HG03097 (cell line): ENCODE measurements around the gene DEPDC4.
"Not testable (repeated sequence)": the region's sequence is repeated elsewhere in the genome, so short reads cannot be mapped to it uniquely, and the experiment has no call there.

Source experiments
- ATAC-seq: cut with Tn5 transposase; IDR thresholded peaks from one replicate; pipeline ENCODE4 v1.9.1; 2021; ENCODE audit not compliant: unreplicated experiment, low FRiP score

DEPDC4 gene

GRCh38 chr12:100265732-100266584, 921 bp downstream of the DEPDC4 start:
- peak; percentile 3 for ATAC-seq

GRCh38 chr12:100265107-100265506, 1.8 kb downstream of the DEPDC4 start:
- not testable (repeated sequence) for ATAC-seq

GRCh38 chr12:100263131-100263530, 3.7 kb downstream of the DEPDC4 start:
- no peak for ATAC-seq

GRCh38 chr12:100258127-100258526, 8.8 kb downstream of the DEPDC4 start:
- no peak for ATAC-seq

- no peak for ATAC-seq
Measured at GRCh38 chr12:100254876-100255275, 12.0 kb downstream of the DEPDC4 start.

GRCh38 chr12:100253437-100253836, 13.4 kb downstream of the DEPDC4 start:
- no peak for ATAC-seq

- ATAC-seq, result no peak
Measured at GRCh38 chr12:100251917-100252316, 15.0 kb downstream of the DEPDC4 start.

- no peak for ATAC-seq
Measured at GRCh38 chr12:100249941-100250340, 16.9 kb downstream of the DEPDC4 start.

- no peak for ATAC-seq
Measured at GRCh38 chr12:100248886-100249285, 18.0 kb downstream of the DEPDC4 start.

- no peak for ATAC-seq
Measured at GRCh38 chr12:100247765-100248164, 19.1 kb downstream of the DEPDC4 start.

- no peak for ATAC-seq
Measured at GRCh38 chr12:100243137-100243536, 23.7 kb downstream of the DEPDC4 start.

GRCh38 chr12:100239589-100239988, 27.3 kb downstream of the DEPDC4 start:
- ATAC-seq, result no peak

GRCh38 chr12:100238801-100239200, 28.1 kb downstream of the DEPDC4 start:
- ATAC-seq, result no peak

- ATAC-seq, result no peak
Measured at GRCh38 chr12:100234591-100235304, 32.1 kb downstream of the DEPDC4 start.

- no peak for ATAC-seq
Measured at GRCh38 chr12:100234166-100234565, 32.7 kb downstream of the DEPDC4 start.

- not testable (repeated sequence) for ATAC-seq
Measured at GRCh38 chr12:100231873-100232272, 35.0 kb downstream of the DEPDC4 start.

- ATAC-seq, result no peak
Measured at GRCh38 chr12:100229876-100230275, 37.0 kb downstream of the DEPDC4 start.

- no peak for ATAC-seq
Measured at GRCh38 chr12:100229036-100229635, 37.7 kb downstream of the DEPDC4 start.

- no peak for ATAC-seq
Measured at GRCh38 chr12:100225491-100225890, 41.4 kb downstream of the DEPDC4 start.

- ATAC-seq, result not testable (repeated sequence)
Measured at GRCh38 chr12:100222173-100222572, 44.7 kb downstream of the DEPDC4 start.

- no peak for ATAC-seq
Measured at GRCh38 chr12:100221523-100221922, 45.4 kb downstream of the DEPDC4 start.
